Neural crest cell (in vitro differentiated cells): ENCODE results near the gene DOC2A. TPM values are rescaled to one million over a fixed set of nuclear protein-coding genes. Genes with fewer than 3 reads are reported as not detected.
A peak's percentile ranks its signal among the peaks of the same experiment; 100 is the strongest.

Source experiments
- DNase-seq: peaks from one replicate; pipeline ENCODE4 v3.0.0; 2021; ENCODE audit warnings: low read depth, mixed read lengths, low spot score
- H3K27ac Mint-ChIP-seq: one replicate; pipeline ENCODE4 v1.8.0; 2021; ENCODE audit warnings: mild to moderate bottlenecking, mixed read lengths; ENCODE audit not compliant: unreplicated experiment
- H3K27me3 Mint-ChIP-seq: 2 replicates; pipeline ENCODE4 v1.8.0; 2021; ENCODE audit warnings: low read depth, mild to moderate bottlenecking, mixed read lengths
- H3K36me3 Mint-ChIP-seq: 2 replicates; pipeline ENCODE4 v1.8.0; 2021; ENCODE audit warnings: low read depth, mild to moderate bottlenecking, mixed read lengths
- H3K4me1 Mint-ChIP-seq: 2 replicates; pipeline ENCODE4 v1.8.0; 2021; ENCODE audit warnings: mixed read lengths
- H3K4me3 Mint-ChIP-seq: one replicate; pipeline ENCODE4 v1.8.0; 2021; ENCODE audit warnings: mild to moderate bottlenecking, mixed read lengths
- H3K9me3 Mint-ChIP-seq: 2 replicates; pipeline ENCODE4 v1.8.0; 2021; ENCODE audit warnings: mixed read lengths
- total RNA-seq: library from RNA; stranded (reverse); gene quantifications from 2 replicates; pipeline ENCODE4 v1.2.1, GENCODE V29; 2021
- TF ChIP-seq, protein P1 (sequence below): fragments of 200-600 bp; sonication (generic); conservative IDR thresholded peaks from 2 replicates; pipeline ENCODE4 v1.5.0; 2021; ENCODE audit warnings: antibody characterized with exemption, mild to moderate bottlenecking

Gene DOC2A
- total RNA-seq, 1 donor from 2014 or later, result 5.7 TPM

DNA sequence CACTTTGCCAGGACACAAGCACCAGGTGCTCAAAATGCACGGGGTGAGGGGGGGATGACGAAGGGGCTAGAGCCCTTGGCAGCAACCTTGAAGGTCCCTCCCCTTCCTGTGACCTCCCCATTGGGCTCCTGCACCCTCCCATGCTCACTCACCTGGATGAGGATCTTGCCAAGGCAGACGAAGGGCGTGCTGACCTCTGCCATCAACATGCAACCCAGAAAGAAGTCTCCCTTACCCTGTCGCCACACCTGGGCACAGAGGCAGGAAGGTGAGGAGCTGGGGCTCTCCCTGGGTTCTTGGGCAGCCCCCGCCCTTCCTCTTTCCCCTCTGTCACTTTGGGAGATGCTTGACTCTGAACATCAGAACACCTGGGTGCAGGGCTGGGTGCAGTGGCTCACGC lies 14.7 kb upstream of the DOC2A start:
- DNase-seq, result no peak
- H3K27me3 Mint-ChIP-seq, result peaks cover 31% of the 10 kb centered on the region
- TF ChIP-seq, protein P1, sequence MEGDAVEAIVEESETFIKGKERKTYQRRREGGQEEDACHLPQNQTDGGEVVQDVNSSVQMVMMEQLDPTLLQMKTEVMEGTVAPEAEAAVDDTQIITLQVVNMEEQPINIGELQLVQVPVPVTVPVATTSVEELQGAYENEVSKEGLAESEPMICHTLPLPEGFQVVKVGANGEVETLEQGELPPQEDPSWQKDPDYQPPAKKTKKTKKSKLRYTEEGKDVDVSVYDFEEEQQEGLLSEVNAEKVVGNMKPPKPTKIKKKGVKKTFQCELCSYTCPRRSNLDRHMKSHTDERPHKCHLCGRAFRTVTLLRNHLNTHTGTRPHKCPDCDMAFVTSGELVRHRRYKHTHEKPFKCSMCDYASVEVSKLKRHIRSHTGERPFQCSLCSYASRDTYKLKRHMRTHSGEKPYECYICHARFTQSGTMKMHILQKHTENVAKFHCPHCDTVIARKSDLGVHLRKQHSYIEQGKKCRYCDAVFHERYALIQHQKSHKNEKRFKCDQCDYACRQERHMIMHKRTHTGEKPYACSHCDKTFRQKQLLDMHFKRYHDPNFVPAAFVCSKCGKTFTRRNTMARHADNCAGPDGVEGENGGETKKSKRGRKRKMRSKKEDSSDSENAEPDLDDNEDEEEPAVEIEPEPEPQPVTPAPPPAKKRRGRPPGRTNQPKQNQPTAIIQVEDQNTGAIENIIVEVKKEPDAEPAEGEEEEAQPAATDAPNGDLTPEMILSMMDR, result no peak

DNA sequence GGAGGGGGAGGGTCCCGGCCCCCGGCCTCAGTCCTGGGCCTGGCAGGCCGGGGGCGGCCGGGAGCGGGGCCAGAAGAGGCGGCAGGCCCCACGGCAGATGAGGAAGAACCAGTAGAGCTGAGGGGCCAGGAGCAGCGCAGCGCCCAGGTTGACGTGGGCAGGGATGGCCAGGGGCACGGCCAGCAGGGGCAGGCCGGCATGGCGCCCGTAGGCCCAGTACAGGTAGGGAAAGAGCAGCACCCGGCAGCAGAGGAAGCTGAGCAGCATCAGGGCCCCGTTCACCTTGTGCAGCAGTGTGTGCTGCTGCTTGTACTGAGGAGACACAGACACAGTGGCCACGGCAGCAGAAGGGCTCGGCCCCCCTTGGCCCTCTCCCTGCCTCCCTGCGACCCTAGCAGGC lies 14.3 kb upstream of the DOC2A start:
- Mint-ChIP-seq H3K4me3 (no peak overlapping the region), H3K4me1 (peaks cover 14% of the 10 kb centered on the region), H3K9me3 (no peaks in the 10 kb centered on the region), H3K36me3 (no peaks in the 10 kb centered on the region), H3K27me3 (peaks cover 29% of the 10 kb centered on the region), H3K27ac (peak overlapping the region; percentile 50)
- TF ChIP-seq, protein P1, result no peak
- DNase-seq, result no peak

More for the DNA sequence above, 14.7 kb upstream of the DOC2A start:
- H3K27ac Mint-ChIP-seq, result peak overlapping the region; percentile 50
- H3K4me3 Mint-ChIP-seq, result no peak overlapping the region
- no peaks in the 10 kb centered on the region for H3K36me3 Mint-ChIP-seq
- H3K4me1 Mint-ChIP-seq, result peaks cover 15% of the 10 kb centered on the region
- H3K9me3 Mint-ChIP-seq, result no peaks in the 10 kb centered on the region

DNA sequence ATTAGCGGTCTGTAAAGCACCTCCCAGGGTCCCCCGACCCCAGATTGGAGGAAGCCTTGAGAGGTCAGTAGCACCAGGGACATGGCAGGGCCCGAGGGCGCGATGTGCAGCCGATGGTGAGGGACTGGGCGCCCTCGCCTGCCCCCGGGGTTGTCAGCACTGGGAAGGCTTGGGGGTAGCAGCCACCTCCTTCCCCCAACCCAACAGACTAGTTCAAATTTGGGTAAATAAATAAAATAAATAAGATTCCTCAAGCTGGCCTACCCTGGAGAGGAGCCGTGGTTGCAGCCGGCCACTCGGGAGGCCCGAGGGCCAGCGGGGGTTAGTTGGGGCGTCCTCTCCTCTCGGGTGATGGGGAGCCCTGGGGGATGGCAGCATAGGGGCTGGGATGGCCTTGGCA lies 13.6 kb upstream of the DOC2A start:
- Mint-ChIP-seq H3K27me3 (peaks cover 22% of the 10 kb centered on the region), H3K36me3 (no peaks in the 10 kb centered on the region), H3K4me3 (no peak overlapping the region), H3K9me3 (no peaks in the 10 kb centered on the region), H3K4me1 (peaks cover 10% of the 10 kb centered on the region), H3K27ac (no peak overlapping the region)
- TF ChIP-seq, protein P1, result no peak
- no peak for DNase-seq

- peaks cover 10% of the 10 kb centered on the region for H3K4me1 Mint-ChIP-seq
- TF ChIP-seq, protein P1, result no peak
- no peak for DNase-seq
- H3K27me3 Mint-ChIP-seq, result peaks cover 16% of the 10 kb centered on the region
- no peaks in the 10 kb centered on the region for H3K9me3 Mint-ChIP-seq
- H3K4me3 Mint-ChIP-seq, result no peak overlapping the region
- H3K27ac Mint-ChIP-seq, result peak overlapping the region; percentile 19
- H3K36me3 Mint-ChIP-seq, result no peaks in the 10 kb centered on the region
These were observed 12.8 kb upstream of the DOC2A start for GRCh38 chr16:30023586-30023985.

- DNase-seq, result no peak
- peaks cover 7% of the 10 kb centered on the region for H3K4me1 Mint-ChIP-seq
- TF ChIP-seq, protein P1, result no peak
- H3K36me3 Mint-ChIP-seq, result no peaks in the 10 kb centered on the region
- H3K27ac Mint-ChIP-seq, result peak within 1 kb of the TSS; percentile 19
- no peak within 1 kb of the TSS for H3K4me3 Mint-ChIP-seq
- no peaks in the 10 kb centered on the region for H3K9me3 Mint-ChIP-seq
- peaks cover 13% of the 10 kb centered on the region for H3K27me3 Mint-ChIP-seq
These were observed 12.1 kb upstream of the DOC2A start, which contains the start of gene C16orf92 for GRCh38 chr16:30022887-30023286. Gene C16orf92 (plus strand): TSS chr16:30023198. CDS start chr16:30023341, 143 bp downstream.
